NCI-H446 treated with DMSO at 0.1 percent for 48 hours (cell line): ENCODE measurements around the gene SRP72.

Source experiments
- DNase-seq: peaks from one replicate; lab custom pipeline; 2025; lab: John Stamatoyannopoulos, UW

SRP72 gene

DNA sequence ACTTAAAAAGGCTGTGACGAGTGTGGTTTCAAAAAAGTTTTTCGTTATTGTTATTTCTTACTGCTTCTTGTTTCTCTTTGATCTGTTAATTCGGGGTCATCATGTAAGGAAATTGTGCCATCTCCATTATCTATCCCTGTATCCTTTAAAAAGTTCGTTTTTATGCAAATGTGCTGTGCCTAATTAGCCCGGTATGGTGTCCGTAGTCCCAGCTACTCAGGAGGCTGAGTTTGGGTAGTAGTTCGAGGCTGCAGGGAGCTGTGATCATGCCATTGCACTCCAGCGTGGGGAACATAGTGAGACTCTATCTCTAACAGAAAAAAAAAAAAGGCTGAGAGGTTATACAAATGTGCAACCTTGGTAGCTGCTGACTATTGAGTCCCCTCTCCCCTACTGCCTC, 83.2 kb downstream of the SRP72 start:
- no peak for DNase-seq

DNA sequence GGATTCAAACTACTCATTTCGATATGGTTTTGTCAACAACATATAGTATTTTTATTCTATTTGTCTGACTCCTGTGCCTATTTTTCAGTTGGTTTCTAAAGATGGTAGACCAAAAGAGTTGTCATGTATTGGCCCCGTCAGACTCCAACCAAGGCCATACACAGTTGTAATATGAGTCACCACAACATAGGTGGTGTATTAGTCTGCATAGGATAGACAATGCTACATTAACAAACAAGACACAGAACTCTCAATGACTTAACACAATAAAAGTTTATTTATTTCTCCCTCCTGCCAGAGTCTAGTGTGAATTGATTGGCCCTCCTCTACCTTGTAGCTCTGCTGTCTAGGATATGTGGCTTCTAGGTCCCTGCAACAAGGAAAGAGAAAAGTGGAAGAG, 84.1 kb downstream of the SRP72 start:
- no peak for DNase-seq

DNA sequence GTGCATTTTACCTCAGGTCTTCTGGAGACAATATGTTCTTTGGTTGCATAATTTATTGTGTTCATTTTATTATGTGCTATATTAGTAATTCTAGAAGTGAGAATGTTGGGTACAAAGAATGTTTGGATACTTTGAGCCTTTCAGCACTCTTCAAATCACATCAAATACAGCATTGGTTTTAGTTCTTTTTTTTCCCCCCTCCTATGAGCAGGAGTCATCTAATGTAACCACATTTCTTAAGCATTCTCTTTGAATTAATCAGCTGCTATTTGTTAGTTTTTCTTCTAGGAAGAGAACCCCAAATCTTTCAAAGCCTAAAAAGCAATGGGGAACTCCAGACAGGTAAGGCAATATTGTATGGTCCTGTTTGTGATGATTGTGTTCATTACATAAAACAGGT, 84.9 kb downstream of the SRP72 start:
- no peak for DNase-seq
